ENCODE results near the gene LRRC8D.

The LRRC8D gene

DNA sequence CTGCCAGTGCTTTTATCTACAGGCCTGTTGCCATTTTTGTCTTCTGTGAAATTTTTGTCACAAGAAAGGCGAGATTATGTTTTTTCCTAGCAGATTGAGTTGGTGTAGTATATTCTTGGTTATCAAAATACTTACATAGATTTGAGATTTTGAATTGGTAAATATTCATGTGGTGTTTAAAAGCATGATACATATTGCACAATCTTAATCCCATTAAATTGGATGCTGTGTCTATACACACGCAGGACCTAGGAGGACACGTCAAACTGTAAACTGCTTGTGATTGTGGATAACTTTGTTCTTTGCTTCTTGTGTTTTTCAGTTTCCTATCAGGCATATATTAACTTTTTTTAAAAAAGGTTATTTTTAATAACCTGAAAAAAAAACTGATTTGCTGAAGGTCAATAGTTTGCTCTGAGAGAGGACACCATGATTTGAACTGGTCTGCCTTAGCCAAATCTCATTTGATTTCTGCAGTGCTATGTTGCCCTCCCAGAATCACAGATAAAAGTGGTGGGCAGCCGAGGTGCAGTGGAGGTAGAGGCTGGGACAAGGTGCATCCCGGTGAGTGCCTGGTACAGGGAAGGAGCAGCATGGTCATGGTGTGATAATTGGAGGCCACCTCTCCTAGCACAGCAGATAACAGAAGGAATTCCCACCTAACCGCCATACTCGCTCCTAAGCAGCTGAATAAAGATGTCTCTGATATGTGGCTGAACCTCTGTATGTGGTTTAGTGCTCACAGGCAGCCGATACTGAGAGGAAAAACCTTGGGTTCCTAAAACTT lies 76.7 kb downstream of the LRRC8D start:
- no peak for DNase-seq

DNA sequence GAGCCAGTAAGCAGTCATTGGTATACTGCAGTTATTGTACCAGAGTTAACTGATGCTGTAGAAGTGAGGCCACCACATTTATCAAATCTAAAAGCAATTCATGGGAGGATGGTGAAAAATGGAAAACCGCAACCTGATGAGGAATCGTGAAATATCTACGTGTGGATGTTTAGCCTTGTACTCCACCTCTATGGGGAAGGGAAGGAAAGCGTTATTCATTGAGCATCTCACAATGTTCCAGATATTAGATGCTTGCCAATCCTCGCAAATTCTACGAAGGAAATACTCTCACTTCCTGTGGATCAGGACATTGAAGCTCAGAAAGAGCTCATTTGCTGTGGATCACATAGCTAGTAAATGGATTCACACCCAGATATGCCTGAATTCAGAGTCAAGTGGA lies 77.3 kb downstream of the LRRC8D start:
- no peak for DNase-seq

- DNase-seq, result no peak
These were observed 78.1 kb downstream of the LRRC8D start for GRCh38 chr1:89898695-89899470.

DNA sequence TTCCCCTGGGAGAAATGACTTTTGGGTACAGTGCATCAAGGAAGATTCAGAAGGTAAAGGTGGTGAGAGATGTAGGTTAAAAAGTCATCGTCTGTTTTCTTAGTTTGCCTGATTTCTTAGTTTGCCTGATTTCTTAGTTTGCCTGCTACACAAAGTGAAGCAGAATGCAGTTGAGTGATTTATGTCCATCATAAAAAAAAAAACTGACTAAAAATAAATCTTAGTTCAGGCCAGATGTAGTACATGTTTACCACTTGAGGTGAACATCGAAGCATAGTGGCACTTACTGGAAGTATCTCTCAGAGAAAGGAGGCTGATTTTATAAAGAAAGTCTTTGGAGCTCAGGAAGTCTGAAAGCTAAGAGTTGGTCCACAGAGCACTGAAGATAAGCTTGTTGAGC lies 79.5 kb downstream of the LRRC8D start:
- no peak for DNase-seq

- no peak for DNase-seq
These were observed 80.2 kb downstream of the LRRC8D start for GRCh38 chr1:89900791-89901708.

- no peak for DNase-seq
These were observed 81.3 kb downstream of the LRRC8D start for GRCh38 chr1:89901957-89902669.

GRCh38 chr1:89903550-89903949 lies 82.7 kb downstream of the LRRC8D start:
- no peak for DNase-seq

GRCh38 chr1:89904219-89904980 lies 83.6 kb downstream of the LRRC8D start:
- DNase-seq, result no peak

GRCh38 chr1:89905395-89906058 lies 84.7 kb downstream of the LRRC8D start:
- DNase-seq, result peak; percentile 59

- DNase-seq, result no peak
These were observed 85.3 kb downstream of the LRRC8D start for GRCh38 chr1:89906088-89906487.

- peak; percentile 86 for DNase-seq
These were observed 86.9 kb downstream of the LRRC8D start for GRCh38 chr1:89907727-89908212.

DNA sequence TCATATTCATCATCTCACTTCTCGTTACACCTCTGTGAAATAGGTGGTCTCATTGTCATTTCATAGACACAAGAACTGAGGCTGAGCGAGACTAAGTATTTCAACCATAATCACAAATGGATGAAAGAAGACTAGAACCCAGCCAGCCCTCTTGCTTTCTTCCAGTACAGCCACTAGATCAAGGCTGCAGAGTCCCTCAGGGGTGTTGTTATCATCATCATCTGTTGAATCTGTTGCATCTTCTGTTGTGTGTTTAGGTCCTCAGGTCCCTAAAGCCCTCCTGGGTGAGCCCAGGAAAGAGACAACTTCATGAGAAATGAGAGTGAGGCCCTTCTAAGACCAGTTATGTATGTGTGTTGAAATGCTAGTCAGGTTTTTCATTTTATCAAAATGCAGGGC lies 87.4 kb downstream of the LRRC8D start:
- no peak for DNase-seq

- DNase-seq, result peak; percentile 90
These were observed 88.0 kb downstream of the LRRC8D start for GRCh38 chr1:89908672-89909436.

DNA sequence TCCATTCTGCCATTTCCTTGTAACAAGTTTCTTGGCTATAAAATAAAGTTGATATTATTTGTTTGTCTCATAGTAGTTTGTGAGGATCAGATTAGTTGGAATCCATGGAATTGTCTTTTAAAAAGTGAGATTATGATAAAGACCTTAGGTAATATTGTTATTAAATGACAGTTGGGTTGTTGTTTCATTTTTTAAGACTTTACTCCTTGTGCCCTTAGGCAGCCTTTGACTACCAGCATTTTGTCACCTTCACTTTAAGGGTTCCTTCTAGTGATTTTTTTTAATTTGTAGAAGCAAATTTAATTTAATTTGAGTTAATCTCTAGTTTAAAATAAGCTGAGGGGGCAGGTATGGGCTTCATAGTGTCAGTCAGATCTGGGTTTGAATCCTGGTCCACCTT lies 89.4 kb downstream of the LRRC8D start:
- DNase-seq, result no peak

- peak; percentile 89 for DNase-seq
These were observed 89.9 kb downstream of the LRRC8D start for GRCh38 chr1:89910780-89911179.

GRCh38 chr1:89911191-89911991 lies 90.6 kb downstream of the LRRC8D start:
- no peak for DNase-seq

- no peak for DNase-seq
These were observed 91.2 kb downstream of the LRRC8D start for GRCh38 chr1:89912073-89912472.

DNA sequence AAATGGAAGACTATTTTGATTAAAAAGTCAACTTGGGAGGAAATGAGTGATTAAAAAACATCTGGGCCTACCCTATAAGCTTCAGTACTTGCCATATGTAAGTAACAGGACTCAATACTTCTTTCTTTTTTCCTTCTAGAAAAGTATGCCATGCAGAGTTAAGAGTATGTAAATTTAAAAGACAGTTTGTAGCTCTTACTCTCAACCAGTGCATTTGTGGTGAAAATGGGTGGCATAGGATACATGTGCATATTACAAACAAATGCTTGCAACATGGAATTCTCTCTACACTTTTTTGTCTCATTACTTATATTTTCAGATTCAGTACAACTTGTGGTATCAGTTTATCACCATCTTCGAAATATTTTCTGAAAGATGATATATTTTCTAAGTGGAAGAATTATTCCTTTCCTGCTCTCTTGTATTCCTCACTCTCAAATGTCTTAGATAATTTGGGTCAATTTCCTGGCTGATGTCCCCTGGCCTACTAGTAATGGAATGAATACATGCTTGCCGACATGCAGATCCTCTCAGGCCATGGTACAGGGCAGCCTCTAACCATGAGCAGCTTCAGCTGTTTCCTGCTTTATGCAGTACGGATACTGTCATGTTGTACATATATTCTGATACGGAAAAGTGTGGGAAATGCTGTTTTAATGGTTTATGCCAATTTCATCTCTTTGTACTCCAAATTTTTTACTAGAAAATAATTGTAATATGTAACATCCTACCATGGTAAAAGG lies 92.7 kb downstream of the LRRC8D start:
- no peak for DNase-seq

GRCh38 chr1:89917353-89917752 lies 96.5 kb downstream of the LRRC8D start:
- no peak for DNase-seq
